Mesodermal cell (in vitro differentiated cells): ENCODE measurements around the gene NRL.
A peak's percentile ranks its signal among the peaks of the same experiment; 100 is the strongest.

Source experiments
- H3K27ac ChIP-seq: 2 replicates; pipeline ENCODE4 v1.7.0; 2013; ENCODE audit warnings: mild to moderate bottlenecking, low read depth, low read length, moderate library complexity; ENCODE audit not compliant: severe bottlenecking
- H3K36me3 ChIP-seq: 2 replicates; pipeline ENCODE4 v1.7.1; 2013; ENCODE audit warnings: mild to moderate bottlenecking, low read length, moderate library complexity; ENCODE audit not compliant: control insufficient read depth, insufficient read depth
- H3K4me1 ChIP-seq: one replicate; pipeline ENCODE4 v1.7.1; 2013; ENCODE audit warnings: mild to moderate bottlenecking, low read length; ENCODE audit not compliant: insufficient read depth, control insufficient read depth, poor library complexity, severe bottlenecking
- H3K4me3 ChIP-seq: 2 replicates; pipeline ENCODE4 v1.7.0; 2013; ENCODE audit warnings: low read length, control low read depth, mild to moderate bottlenecking; ENCODE audit not compliant: insufficient read depth, poor library complexity, severe bottlenecking; ENCODE audit errors: extremely low read depth
- H3K9me3 ChIP-seq: 2 replicates; pipeline ENCODE4 v1.7.1; 2013; ENCODE audit warnings: mild to moderate bottlenecking, low read length, moderate library complexity; ENCODE audit not compliant: control insufficient read depth
- WGBS, 2 experiments: methylation state at CpG; one replicate each; pipeline ENCODE4 v1.1.5; 2013; ENCODE audit warnings: missing lambda C conversion rate in 2 of 2; ENCODE audit not compliant: insufficient coverage in 2 of 2; 5-methylcytosine and 5-hydroxymethylcytosine counted together

Gene NRL

DNA sequence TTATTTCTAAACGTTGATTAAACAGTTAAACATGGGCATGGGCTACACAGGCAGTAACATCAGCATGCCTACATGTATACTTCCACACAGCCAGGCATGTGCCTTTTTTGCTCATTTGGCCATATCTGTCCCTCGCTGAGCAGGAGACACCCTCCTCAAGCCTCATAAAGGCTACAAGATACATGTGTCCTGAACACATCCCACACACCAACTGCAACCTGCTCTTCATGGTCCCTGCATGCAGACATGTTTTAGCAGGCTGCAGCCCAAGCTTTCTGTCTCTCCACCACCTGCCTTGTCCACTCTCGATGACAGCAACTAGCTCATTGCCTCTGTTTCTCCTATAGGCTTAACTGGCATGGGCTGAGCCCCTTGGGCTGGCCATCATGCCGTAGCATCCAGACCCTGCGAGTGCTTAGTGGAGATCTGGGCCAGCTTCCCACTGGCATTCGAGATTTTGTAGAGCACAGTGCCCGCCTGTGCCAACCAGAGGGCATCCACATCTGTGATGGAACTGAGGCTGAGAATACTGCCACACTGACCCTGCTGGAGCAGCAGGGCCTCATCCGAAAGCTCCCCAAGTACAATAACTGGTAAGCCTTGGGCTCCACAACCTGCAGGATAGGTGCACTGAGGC, 18.1 kb downstream of the NRL start:
- peaks cover 46% of the 10 kb centered on the region for H3K36me3 ChIP-seq
- H3K4me1 ChIP-seq = no peaks in the 10 kb centered on the region
- no peak overlapping the region for H3K4me3 ChIP-seq
- H3K27ac ChIP-seq = no peak overlapping the region
- WGBS, 2 experiments = 93 to 95% methylated on average over 6 to 8 of the region's 8 CpGs
- H3K9me3 ChIP-seq = no peaks in the 10 kb centered on the region

- Histone ChIP-seq H3K27ac (peak overlapping the region; percentile 88), H3K36me3 (peaks cover 35% of the 10 kb centered on the region), H3K4me3 (peak overlapping the region; percentile 72), H3K4me1 (no peaks in the 10 kb centered on the region), H3K9me3 (no peaks in the 10 kb centered on the region)
- 51 to 61% methylated on average over 8 to 12 of the region's 12 CpGs for WGBS, 2 experiments
Observed at GRCh38 chr14:24095271-24096068, 19.3 kb downstream of the NRL start.

GRCh38 chr14:24094841-24095270, 19.9 kb downstream of the NRL start:
- H3K9me3 ChIP-seq = no peaks in the 10 kb centered on the region
- no peaks in the 10 kb centered on the region for H3K4me1 ChIP-seq
- WGBS, 2 experiments = 15 to 19% methylated on average over 13 of the region's 14 CpGs
- H3K27ac ChIP-seq = peak overlapping the region; percentile 88
- peak overlapping the region; percentile 72 for H3K4me3 ChIP-seq
- peaks cover 28% of the 10 kb centered on the region for H3K36me3 ChIP-seq

DNA sequence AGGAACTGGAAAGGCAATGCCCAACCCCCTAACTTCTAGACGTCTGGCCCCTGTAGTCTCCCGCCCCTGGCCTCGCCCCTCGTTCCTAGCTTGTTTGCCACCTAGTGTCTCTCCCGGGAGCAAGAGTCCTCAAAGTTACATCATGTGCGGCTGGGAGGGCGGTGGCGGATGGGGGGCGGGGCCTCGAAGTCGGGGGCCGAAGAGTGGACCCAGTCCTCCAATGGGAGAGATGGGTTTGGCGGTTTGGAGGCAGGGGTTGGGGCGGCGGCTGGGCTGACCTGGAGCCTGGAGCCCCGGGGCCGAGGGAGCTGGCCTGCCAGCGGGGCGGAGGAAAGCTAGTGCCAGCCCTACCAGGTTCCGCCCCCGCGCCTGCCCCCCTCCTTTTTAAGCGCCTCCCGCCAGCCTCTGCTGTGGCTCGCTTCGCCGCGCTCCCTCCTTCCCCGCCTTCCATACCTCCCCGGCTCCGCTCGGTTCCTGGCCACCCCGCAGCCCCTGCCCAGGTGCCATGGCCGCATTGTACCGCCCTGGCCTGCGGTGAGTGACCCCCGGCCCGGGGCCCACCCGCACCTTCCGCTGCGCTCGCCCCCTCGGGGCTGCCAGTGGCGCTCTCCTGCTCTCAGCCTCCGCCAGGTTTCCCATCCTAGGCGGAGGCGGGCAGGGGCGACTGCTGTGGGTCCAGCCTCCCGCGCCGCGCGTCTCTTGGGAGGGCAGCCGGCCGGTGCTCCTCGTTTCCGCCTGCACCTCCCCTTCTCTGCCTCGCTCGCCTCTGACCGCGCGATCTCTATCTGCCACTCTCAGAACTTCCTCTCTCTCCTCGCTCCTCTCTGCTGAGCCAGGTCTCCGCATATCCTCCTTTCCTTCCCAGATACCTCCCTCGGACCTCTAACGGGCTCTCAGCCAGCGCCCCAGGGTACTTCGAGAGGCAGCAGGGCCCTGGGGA, 20.6 kb downstream of the NRL start, which contains the start of gene PCK2:
Gene PCK2, plus strand, starts transcription at position 411 of the 940 bp plus-strand sequence. Its CDS starts 95 bp downstream, at position 506.
- Histone ChIP-seq H3K36me3 (peaks cover 22% of the 10 kb centered on the region), H3K4me3 (peak within 1 kb of the TSS; percentile 72), H3K4me1 (no peaks in the 10 kb centered on the region), H3K9me3 (no peaks in the 10 kb centered on the region), H3K27ac (peak within 1 kb of the TSS; percentile 88)
- WGBS, 2 experiments = 1% methylated on average over 59 to 61 of the region's 68 CpGs

DNA sequence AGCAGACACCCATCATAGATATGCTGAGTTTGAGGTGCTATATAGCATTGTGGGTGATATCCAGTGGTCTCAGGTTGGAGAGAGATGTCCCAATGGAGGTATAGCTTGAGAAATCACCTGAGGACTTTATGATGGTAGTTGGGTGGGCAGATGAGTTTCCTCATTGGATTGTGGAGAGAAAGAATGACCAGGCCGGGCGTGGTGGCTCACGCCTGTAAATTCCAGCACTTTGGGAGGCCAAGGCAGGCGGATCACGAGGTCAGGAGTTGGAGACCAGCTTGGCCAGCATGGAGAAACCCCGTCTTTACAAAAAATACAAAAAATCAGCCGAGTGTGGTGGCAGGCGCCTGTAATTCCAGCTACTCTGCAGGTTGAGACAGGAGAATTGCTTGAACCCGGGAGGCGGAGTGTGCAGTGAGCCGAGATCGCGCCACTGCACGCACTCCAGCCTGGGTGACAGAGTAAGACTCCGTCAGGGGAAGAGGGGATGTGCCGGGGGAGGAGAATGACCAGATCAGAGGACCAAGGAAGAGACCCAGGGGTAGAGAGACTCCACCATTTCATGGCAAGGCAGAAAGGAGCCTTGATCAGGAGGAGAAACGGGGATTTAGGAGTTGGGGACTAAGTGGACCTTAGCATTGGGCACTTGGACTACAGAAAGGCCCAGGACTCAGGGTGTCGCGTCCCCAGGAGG, 21.4 kb downstream of the NRL start:
- H3K4me1 ChIP-seq = no peaks in the 10 kb centered on the region
- H3K4me3 ChIP-seq = peak overlapping the region; percentile 72
- H3K36me3 ChIP-seq = peaks cover 13% of the 10 kb centered on the region
- no peaks in the 10 kb centered on the region for H3K9me3 ChIP-seq
- WGBS, 2 experiments = 84 to 88% methylated on average over 18 to 19 of the region's 19 CpGs
- peak overlapping the region; percentile 78 for H3K27ac ChIP-seq

- Histone ChIP-seq H3K4me1 (no peaks in the 10 kb centered on the region), H3K4me3 (no peak overlapping the region), H3K27ac (no peak overlapping the region)
Observed at GRCh38 chr14:24092505-24093206, 22.1 kb downstream of the NRL start.

GRCh38 chr14:24092110-24092504, 22.6 kb downstream of the NRL start:
- H3K36me3 ChIP-seq = peaks cover 6% of the 10 kb centered on the region
- no peaks in the 10 kb centered on the region for H3K4me1 ChIP-seq
- H3K27ac ChIP-seq = no peak overlapping the region
- no peaks in the 10 kb centered on the region for H3K9me3 ChIP-seq
- H3K4me3 ChIP-seq = no peak overlapping the region

More at GRCh38 chr14:24092505-24093206, 22.1 kb downstream of the NRL start:
- Histone ChIP-seq H3K36me3 (peaks cover 6% of the 10 kb centered on the region), H3K9me3 (no peaks in the 10 kb centered on the region)
- WGBS, 2 experiments = 90 to 100% methylated on average over 3 to 4 of the region's 4 CpGs

- Histone ChIP-seq H3K4me3 (no peak overlapping the region), H3K36me3 (no peaks in the 10 kb centered on the region), H3K9me3 (no peaks in the 10 kb centered on the region), H3K4me1 (no peaks in the 10 kb centered on the region), H3K27ac (no peak overlapping the region)
- 95 to 97% methylated on average over 3 to 5 of the region's 6 CpGs for whole genome bisulfite sequencing, 2 experiments
Observed at GRCh38 chr14:24089890-24090289, 24.9 kb downstream of the NRL start.

DNA sequence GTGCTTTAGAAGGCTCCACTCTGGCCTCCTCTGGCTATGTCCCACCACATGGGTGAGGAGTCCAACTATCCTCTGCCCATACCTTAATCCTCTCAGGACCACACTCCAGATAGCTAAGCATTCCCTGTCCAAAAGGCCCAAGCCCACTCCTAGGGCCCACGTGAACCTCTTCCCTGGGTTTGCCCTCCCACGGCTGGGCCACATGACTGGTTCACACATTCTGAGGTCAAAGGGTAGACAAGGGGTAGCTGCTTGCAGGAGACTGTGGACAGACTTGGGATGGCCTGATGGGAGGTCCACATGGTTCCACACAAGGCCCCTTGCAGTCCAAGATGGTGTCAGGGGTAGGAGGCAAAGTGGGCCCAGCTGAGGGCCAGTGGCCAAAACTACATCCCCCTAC, 26.7 kb downstream of the NRL start:
- Histone ChIP-seq H3K27ac (no peak overlapping the region), H3K4me1 (no peaks in the 10 kb centered on the region), H3K36me3 (no peaks in the 10 kb centered on the region), H3K4me3 (no peak overlapping the region), H3K9me3 (no peaks in the 10 kb centered on the region)
- WGBS, 2 experiments = 100% methylated on average over 1 to 2 of the region's 2 CpGs
